Activated naive CD8-positive, alpha-beta T cell treated with anti-CD3 and anti-CD28 coated beads, Interleukin-2, amount 10 ng/mL, durations not matched to agents 7 days and 5 days (primary cell): ENCODE data around the gene UROC1. TPM values are rescaled to one million over a fixed set of nuclear protein-coding genes. Genes with fewer than 3 reads are reported as not detected.
A peak's percentile ranks its signal among the peaks of the same experiment; 100 is the strongest.

Source experiments
- ATAC-seq: fragments of 150-1000 bp; cut with Tn5 transposase; one replicate; pipeline ENCODE4 v1.10.0; 2021; ENCODE audit warnings: low read depth, moderate library complexity
- POLR2A ChIA-PET: fragments of 350-600 bp; sonication (Branson Sonifier 250); formaldehyde crosslinking; loops from one replicate; lab custom pipeline; 2021; ENCODE audit warnings: antibody characterized with exemption; lab: Charles Lee
- DNase-seq: peaks from one replicate; pipeline ENCODE4 v3.0.0; 2021
- H3K27ac Mint-ChIP-seq: one replicate; pipeline ENCODE4 v1.8.0; 2022; ENCODE audit warnings: mild to moderate bottlenecking, mixed read lengths
- H3K27me3 Mint-ChIP-seq: one replicate; pipeline ENCODE4 v1.8.0; 2022; ENCODE audit warnings: mild to moderate bottlenecking, moderate library complexity, mixed read lengths
- H3K36me3 Mint-ChIP-seq: one replicate; pipeline ENCODE4 v1.8.0; 2021; ENCODE audit warnings: mild to moderate bottlenecking, mixed read lengths
- H3K4me1 Mint-ChIP-seq: one replicate; pipeline ENCODE4 v1.8.0; 2021; ENCODE audit warnings: mixed read lengths
- H3K4me3 Mint-ChIP-seq: one replicate; pipeline ENCODE4 v1.8.0; 2022; ENCODE audit warnings: mild to moderate bottlenecking, moderate library complexity, mixed read lengths
- H3K9me3 Mint-ChIP-seq: one replicate; pipeline ENCODE4 v1.8.0; 2021; ENCODE audit warnings: mixed read lengths
- total RNA-seq, 2 experiments: library from RNA; stranded (reverse); gene quantifications; one replicate each; pipeline ENCODE4 v1.2.3, GENCODE V29; 2021

The UROC1 gene
- total RNA-seq, 2 experiments from 2014 or later, result not detected

DNA sequence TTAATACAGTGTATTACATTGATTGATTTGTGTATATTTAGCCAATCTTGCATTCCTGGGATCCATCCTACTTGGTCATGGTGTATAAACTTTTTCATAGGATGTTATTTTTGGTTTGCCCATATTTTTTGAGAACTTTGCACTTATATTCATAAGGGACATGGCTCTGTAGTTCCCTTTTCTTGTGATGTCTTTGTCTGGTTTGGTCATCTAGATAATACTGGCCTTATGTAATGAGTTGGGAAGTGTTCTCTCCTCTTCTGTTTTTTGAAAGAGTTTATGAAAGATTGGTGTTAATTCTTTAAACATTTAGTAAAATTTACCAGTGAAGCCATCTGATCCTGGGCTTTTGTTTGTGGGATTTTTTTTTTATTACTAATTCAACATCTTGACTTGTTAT lies 15.9 kb upstream of the UROC1 start:
- H3K9me3 Mint-ChIP-seq, result no peaks in the 10 kb centered on the region
- POLR2A ChIA-PET, result no interaction called here
- ATAC-seq (no peak), DNase-seq (no peak)
- peaks cover 23% of the 10 kb centered on the region for H3K27me3 Mint-ChIP-seq
- no peaks in the 10 kb centered on the region for H3K36me3 Mint-ChIP-seq
- peaks cover 5% of the 10 kb centered on the region for H3K4me1 Mint-ChIP-seq
- H3K4me3 Mint-ChIP-seq, result no peak overlapping the region
- no peak overlapping the region for H3K27ac Mint-ChIP-seq

DNA sequence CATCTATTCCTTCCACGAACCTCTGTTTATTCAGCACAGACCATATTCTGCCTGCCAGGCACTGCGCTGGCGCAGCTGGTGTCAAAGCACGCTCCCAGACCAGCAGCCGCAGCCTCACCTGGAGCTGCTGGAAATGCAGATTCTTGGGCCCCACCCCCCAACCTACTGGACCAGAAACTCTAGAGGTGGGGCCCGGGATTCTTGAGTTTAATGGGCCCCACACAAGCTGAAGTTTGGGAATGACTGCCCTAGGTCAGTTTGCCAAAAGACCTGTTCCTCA lies 13.4 kb upstream of the UROC1 start:
- H3K9me3 Mint-ChIP-seq, result no peaks in the 10 kb centered on the region
- ATAC-seq (no peak), DNase-seq (no peak)
- peaks cover 3% of the 10 kb centered on the region for H3K4me1 Mint-ChIP-seq
- peaks cover 20% of the 10 kb centered on the region for H3K27me3 Mint-ChIP-seq
- H3K4me3 Mint-ChIP-seq, result no peak overlapping the region
- no peak overlapping the region for H3K27ac Mint-ChIP-seq
- POLR2A ChIA-PET, result no interaction called here
- H3K36me3 Mint-ChIP-seq, result no peaks in the 10 kb centered on the region

- Mint-ChIP-seq H3K4me1 (peaks cover 3% of the 10 kb centered on the region), H3K27me3 (peaks cover 22% of the 10 kb centered on the region), H3K4me3 (no peak overlapping the region), H3K9me3 (no peaks in the 10 kb centered on the region), H3K27ac (no peak overlapping the region), H3K36me3 (no peaks in the 10 kb centered on the region)
- DNase-seq (no peak), ATAC-seq (peak; percentile 72)
- POLR2A ChIA-PET, result no interaction called here
Observed at GRCh38 chr3:126530171-126531050, 12.8 kb upstream of the UROC1 start.

GRCh38 chr3:126529585-126530170 lies 12.1 kb upstream of the UROC1 start:
- Mint-ChIP-seq H3K9me3 (no peaks in the 10 kb centered on the region), H3K36me3 (no peaks in the 10 kb centered on the region), H3K27ac (no peak overlapping the region), H3K4me1 (peaks cover 3% of the 10 kb centered on the region), H3K27me3 (peaks cover 26% of the 10 kb centered on the region), H3K4me3 (no peak overlapping the region)
- POLR2A ChIA-PET, result no interaction called here
- no peak for ATAC-seq
- no peak for DNase-seq

DNA sequence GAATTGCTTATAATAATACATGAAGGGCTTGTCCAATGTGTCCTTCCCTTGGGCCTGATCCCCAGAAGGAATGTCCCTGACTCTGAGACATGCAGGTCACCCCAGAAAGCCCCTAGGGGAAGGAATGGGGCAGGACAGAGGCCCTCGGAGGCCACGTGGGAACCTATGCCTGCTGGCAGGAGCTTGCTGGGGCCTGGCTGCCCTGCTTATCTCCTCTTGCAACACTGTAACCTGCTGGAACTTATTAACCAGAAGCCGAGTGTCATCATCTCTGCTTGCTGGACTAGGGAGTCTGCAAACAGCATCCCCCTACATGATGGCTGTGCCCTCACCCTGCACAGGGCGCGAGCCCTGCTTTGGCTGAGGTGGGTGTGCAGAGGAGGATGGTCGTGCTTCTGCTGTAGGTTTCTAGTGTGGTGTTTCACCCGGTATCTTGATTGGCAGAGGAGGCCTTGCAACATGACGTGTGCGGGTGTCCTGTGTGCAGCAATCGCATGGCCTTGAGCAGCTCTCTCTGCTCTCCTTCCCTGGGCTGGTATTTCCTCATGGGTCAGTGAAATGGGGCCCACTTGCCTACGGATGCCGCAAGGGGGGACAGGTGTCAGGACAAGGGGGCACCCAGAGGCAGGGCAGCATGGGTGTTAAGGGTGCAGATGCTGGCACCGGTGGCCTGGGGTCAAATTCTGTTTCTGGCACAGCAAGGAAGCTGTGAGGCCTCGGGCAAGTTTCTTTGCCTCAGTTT lies 11.4 kb upstream of the UROC1 start:
- peaks cover 28% of the 10 kb centered on the region for H3K27me3 Mint-ChIP-seq
- H3K4me3 Mint-ChIP-seq, result no peak overlapping the region
- no peak for ATAC-seq
- H3K4me1 Mint-ChIP-seq, result peaks cover 3% of the 10 kb centered on the region
- DNase-seq, result no peak
- POLR2A ChIA-PET, result no interaction called here
- H3K36me3 Mint-ChIP-seq, result no peaks in the 10 kb centered on the region
- H3K27ac Mint-ChIP-seq, result no peak overlapping the region
- H3K9me3 Mint-ChIP-seq, result no peaks in the 10 kb centered on the region

DNA sequence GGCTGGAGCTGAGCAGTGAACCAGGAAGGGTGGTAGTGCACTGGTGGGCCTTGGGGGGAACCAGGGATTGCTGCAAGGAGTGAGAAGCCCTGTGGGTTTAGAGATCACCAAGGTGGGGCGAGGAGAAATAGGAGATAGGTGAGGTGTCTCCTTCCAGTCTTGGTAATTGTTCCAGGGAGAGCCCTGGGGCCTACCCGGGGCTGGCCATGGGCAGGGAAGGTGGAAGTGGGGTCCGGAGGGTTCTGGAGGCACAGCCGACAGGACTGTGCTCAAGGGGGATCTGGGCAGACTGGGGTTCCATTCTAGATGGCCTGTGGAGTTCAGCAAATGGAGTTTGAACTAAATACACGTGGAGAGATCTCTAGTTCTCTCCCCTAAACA lies 10.8 kb upstream of the UROC1 start:
- no peaks in the 10 kb centered on the region for H3K9me3 Mint-ChIP-seq
- H3K36me3 Mint-ChIP-seq, result no peaks in the 10 kb centered on the region
- ATAC-seq, result no peak
- H3K4me3 Mint-ChIP-seq, result no peak overlapping the region
- H3K4me1 Mint-ChIP-seq, result peaks cover 3% of the 10 kb centered on the region
- no peak for DNase-seq
- POLR2A ChIA-PET, result no interaction called here
- H3K27ac Mint-ChIP-seq, result no peak overlapping the region
- H3K27me3 Mint-ChIP-seq, result peaks cover 27% of the 10 kb centered on the region

- Mint-ChIP-seq H3K9me3 (no peaks in the 10 kb centered on the region), H3K27ac (no peak overlapping the region), H3K4me1 (peaks cover 3% of the 10 kb centered on the region), H3K27me3 (peaks cover 28% of the 10 kb centered on the region), H3K36me3 (no peaks in the 10 kb centered on the region), H3K4me3 (no peak overlapping the region)
- no peak for DNase-seq
- no peak for ATAC-seq
- POLR2A ChIA-PET, result no interaction called here
Observed at GRCh38 chr3:126527455-126528211, 10.1 kb upstream of the UROC1 start.

DNA sequence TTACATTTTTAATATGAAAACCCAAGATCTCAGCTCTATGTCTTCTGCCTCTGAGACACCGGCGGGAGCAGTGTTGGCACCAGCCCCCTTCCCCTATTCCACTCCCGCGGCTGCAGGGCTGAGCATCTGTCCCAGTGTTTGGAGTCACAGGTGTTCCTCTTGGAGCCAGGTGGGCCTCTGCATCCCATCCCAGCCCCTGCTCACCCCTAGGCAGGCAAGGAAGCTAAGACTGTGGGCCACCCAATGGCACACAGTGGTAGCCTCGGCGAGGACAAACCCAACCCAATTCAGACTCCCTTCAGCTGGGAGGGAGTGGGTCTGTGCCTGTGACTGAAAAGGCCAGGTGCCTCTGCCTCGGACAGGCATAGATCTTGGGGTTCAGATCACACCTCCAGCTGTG lies 9.4 kb upstream of the UROC1 start:
- POLR2A ChIA-PET, result no interaction called here
- ATAC-seq (no peak), DNase-seq (no peak)
- Mint-ChIP-seq H3K36me3 (no peaks in the 10 kb centered on the region), H3K9me3 (no peaks in the 10 kb centered on the region), H3K27ac (no peak overlapping the region), H3K4me3 (no peak overlapping the region), H3K27me3 (peaks cover 27% of the 10 kb centered on the region), H3K4me1 (peaks cover 3% of the 10 kb centered on the region)

DNA sequence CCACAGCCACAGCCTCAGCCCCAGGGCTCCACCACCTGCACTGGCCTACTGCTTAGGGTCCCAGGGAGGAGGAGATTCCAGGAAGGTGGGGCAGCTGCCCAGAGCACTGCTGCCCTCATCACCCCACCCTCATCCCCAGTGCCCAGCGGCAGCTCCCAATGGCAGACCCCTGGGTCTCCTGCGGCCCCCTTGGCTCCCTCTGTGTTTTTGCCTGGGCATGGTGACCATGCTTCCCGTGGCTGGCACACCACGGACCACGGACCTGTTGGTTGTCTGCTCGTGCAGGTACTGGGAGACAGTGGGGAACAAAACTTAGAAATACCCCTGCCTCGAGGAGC lies 9.1 kb upstream of the UROC1 start:
- DNase-seq (no peak), ATAC-seq (no peak)
- no peaks in the 10 kb centered on the region for H3K36me3 Mint-ChIP-seq
- H3K9me3 Mint-ChIP-seq, result no peaks in the 10 kb centered on the region
- POLR2A ChIA-PET, result no interaction called here
- no peak overlapping the region for H3K27ac Mint-ChIP-seq
- peaks cover 24% of the 10 kb centered on the region for H3K27me3 Mint-ChIP-seq
- H3K4me3 Mint-ChIP-seq, result no peak overlapping the region
- H3K4me1 Mint-ChIP-seq, result peaks cover 3% of the 10 kb centered on the region

GRCh38 chr3:126525853-126526667 lies 8.5 kb upstream of the UROC1 start:
- Mint-ChIP-seq H3K9me3 (no peaks in the 10 kb centered on the region), H3K4me1 (peaks cover 3% of the 10 kb centered on the region), H3K27ac (no peak overlapping the region), H3K36me3 (no peaks in the 10 kb centered on the region), H3K4me3 (no peak overlapping the region), H3K27me3 (peaks cover 26% of the 10 kb centered on the region)
- DNase-seq (no peak), ATAC-seq (no peak)
- POLR2A ChIA-PET, result no interaction called here

DNA sequence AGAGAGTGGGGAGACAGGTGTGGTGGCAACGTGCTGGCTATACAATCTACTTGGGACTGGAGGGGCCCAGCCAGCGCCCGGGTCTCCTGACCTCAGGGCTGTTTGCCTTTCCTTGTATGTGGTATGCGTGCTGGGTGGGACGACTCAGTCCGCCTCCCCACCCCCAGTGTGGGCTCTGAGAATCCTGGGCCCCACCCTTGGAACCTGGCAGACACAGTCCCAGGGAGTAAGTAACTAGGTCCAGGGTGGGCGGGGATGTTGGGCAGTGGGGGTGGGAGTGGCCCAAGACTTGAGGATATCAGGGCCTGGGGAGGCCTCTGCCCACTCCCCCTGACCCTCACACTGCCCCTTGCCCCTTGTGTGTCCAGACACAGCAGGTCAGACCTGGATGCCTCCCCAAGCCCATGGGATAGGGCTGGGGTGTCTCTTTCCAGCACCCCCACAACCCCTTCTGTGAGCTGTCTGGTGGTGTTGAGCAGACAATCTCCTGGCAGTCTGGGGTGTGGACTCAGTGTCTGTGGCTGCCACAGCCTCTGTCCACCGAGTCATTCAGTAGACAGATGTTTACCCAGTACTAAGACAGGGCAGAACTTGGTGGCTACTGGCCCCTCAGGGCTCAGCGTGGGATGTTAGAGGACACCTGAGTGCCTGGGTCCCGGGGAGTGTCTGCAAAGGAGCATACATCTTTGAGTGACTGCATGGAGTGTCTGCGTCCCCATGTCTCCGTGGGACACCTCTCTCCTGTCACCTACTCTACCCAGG lies 7.7 kb upstream of the UROC1 start:
- POLR2A ChIA-PET, result no interaction called here
- no peak overlapping the region for H3K27ac Mint-ChIP-seq
- peaks cover 28% of the 10 kb centered on the region for H3K27me3 Mint-ChIP-seq

DNA sequence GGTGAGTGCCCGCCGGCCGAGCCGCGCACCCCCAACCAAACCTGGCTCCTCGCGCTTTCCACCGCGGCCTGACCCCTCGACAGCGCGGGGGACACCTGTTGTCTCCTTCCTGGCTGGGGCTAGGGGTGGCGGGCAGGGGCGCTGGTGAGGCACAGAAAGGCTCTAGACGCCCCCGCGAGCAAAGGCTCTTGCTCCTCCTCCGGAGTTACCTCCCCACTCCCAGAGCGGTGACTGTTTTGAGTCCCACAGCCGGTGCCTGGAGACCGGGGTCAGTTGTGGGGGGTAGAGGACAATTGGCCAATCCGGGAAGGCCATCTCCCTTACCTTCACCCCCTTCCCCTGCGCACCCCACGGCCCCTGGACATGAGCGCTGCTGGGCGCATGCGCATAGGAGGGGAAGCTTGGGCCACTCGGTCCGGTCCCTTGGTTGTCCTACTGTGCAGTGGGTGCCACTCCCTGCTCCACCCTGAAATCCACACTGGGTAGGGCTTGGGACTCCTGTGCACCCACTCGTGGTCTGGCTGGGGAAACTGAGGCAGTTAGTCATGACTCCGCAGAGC lies 6.9 kb upstream of the UROC1 start:
- POLR2A ChIA-PET, result no interaction called here
- no peak for ATAC-seq
- no peaks in the 10 kb centered on the region for H3K9me3 Mint-ChIP-seq

More for the DNA sequence above, 7.7 kb upstream of the UROC1 start:
- ATAC-seq (no peak), DNase-seq (no peak)
- Mint-ChIP-seq H3K9me3 (no peaks in the 10 kb centered on the region), H3K4me3 (no peak overlapping the region), H3K4me1 (no peaks in the 10 kb centered on the region), H3K36me3 (no peaks in the 10 kb centered on the region)

More for the DNA sequence above, 6.9 kb upstream of the UROC1 start:
- H3K27ac Mint-ChIP-seq, result no peak overlapping the region
- no peaks in the 10 kb centered on the region for H3K36me3 Mint-ChIP-seq
- DNase-seq, result no peak
- no peaks in the 10 kb centered on the region for H3K4me1 Mint-ChIP-seq
- H3K4me3 Mint-ChIP-seq, result no peak overlapping the region
- H3K27me3 Mint-ChIP-seq, result peaks cover 28% of the 10 kb centered on the region
